Hypothalamus (tissue), 51 donors: ENCODE measurements around the gene ENPP3.

Experiments
- DNase-seq, 51 donors: peaks; one replicate each; lab custom pipeline; 2025; lab: John Stamatoyannopoulos, UW

ENPP3 gene

GRCh38 chr6:131636880-131637792 lies at the start of gene ENPP3:
TSS of gene ENPP3 (plus strand) at chr6:131637302. CDS start at chr6:131637385, 83 bp downstream.
- no peak for DNase-seq

GRCh38 chr6:131587909-131588308 lies 49.2 kb upstream of the ENPP3 start:
- DNase-seq, result no peak

- DNase-seq, result no peak
Measured at GRCh38 chr6:131588643-131589042, 48.5 kb upstream of the ENPP3 start.

- DNase-seq, result no peak
Measured at GRCh38 chr6:131592935-131593334, 44.2 kb upstream of the ENPP3 start.

DNA sequence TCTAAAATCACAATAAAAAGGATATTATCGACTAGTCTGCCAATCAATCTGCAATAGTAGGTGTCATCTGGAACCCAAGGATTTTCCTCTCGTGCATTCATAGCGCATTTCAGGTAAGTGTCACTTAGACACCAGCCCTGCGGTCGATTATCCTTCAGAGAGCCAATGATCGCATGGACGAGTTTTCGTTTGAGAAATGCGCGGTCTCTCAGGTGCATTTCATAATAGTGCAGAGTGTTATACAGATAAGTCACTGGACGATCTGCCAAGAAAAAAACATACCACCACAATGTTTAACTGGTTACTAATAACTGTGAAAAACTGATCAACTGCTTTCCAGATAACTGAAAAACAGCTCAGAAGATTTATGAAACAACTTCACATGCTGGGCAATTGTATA lies 43.0 kb upstream of the ENPP3 start:
- no peak for DNase-seq

DNA sequence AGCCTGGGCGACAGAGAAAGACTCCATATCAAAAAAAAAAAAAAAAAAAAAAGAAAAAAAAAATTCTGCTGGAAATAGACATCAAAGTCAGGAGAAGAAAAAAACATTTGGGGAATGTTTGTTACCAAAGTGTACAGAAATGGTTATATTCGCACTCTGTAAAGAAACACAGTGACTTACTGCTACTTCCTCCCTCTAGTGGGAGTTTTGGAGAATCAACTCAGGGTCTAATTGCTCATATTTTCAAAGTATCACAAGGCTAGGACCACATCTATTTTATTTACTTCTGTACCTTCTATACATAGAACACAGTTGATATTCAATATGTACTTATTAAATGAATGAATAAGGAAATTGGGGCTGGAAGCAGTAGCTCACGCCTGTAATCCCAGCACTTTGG lies 39.7 kb upstream of the ENPP3 start:
- DNase-seq, result no peak

DNA sequence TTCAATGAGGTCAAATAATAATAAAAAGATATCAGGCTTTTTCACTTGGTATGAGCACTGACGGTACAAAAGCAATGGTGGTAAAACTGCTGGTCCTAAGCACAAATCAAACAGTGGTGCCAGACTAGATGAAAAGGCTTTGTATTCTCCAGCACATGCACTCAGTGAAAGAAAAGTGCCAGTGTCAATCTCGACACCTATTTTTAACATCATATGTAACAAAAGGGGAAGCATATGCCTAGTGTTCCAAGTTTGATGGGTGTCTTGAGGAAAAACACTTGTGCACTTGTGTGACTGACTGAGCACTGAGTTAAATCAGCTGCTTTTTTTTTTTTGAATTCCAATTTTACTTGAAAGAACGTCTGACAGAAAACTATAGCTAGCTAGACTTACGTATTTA lies 36.4 kb upstream of the ENPP3 start:
- peak in 1 of 51 donors; percentile 2 for DNase-seq

GRCh38 chr6:131602781-131603312 lies 34.3 kb upstream of the ENPP3 start:
- DNase-seq, result no peak

DNA sequence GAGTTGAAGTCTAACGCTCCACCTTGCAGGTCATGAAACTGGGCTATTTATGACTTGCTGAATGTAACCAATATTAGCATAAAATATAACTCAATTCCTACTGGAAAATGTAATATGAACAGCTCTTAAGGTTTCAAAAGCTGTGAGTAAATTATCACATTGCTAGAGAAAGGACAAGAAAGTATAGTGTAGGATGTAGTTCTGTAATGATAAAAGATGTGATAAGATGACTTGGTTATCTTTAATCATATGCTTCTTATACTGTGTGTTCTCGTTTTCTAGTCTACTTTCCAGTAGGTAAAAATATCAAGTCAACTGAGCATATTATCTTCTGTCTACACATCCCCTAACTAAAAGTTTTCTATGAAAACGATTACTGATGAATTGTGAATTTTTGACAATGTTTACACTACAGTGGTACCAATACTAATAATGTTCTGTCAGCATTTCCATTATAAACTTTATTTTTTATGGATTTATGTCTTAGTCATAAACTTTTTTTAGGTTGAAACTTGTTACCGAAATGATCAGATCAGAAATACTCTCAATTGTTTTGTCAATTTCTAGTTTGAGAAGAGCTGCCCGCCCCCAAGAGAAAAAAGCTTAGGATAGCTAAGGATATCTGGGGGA lies 23.7 kb upstream of the ENPP3 start:
- no peak for DNase-seq

DNA sequence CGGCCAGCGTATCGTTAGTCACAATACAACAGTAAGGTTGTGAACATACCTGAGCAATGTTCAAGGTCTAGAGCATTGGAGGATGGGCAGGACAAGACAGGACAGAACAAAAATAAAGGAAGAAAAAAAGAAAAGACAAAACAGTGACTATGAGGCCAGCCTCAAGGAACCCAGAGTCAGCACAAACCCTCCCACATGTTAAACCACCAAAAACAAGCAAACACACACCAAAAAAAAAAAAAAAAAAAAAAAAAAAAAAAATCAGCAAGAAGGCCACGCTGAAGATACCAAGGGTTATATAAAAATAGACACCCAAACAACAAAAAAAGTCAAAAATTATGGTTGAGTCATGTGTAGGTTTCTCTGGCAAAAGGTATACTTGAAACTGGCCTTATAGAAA lies 21.8 kb upstream of the ENPP3 start:
- no peak for DNase-seq

- peak; percentile 57 to 96 (median 91) for DNase-seq
Measured at GRCh38 chr6:131627724-131628682, 9.1 kb upstream of the ENPP3 start, which contains the start of gene MED23. TSS of gene MED23 (minus strand) at chr6:131628242. CDS start at chr6:131628049, 193 bp downstream.

DNA sequence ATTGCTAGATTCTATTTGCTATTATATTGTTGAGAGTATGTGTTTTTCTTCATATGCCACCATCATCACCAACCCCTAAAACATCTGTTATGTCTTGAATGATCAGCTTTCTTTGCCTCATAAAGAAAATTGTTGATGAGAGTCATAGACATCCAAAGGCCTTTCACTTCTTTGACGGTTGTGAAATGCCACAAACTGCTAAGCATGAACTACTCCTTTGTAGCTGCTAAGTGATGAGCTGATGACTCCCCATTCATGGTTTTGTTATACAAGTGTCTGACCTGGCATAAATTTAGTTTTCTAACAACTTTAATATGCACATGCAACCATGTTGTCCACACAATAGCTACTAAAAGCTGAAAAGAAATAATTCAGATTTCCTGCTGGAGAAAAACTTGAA lies 8.4 kb upstream of the ENPP3 start:
- DNase-seq, result no peak

DNA sequence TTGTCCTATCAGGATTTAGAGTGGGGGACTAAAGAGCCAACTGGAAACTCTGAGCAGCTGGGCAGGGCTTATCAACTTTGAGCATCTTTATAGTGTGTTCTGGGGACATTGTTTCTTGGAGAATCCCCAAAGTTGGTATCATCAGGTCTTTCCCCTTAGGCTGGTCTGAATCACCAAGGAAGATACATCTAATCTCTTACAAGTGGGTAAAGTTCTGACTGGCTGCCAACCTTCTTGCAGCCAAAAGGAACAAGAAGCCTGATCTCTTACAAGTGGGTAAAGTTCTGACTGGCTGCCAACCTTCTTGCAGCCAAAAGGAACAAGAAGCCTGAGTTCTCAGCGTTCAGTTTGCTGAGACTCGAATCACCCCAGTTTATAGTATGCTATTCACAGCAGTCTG lies 7.5 kb upstream of the ENPP3 start:
- peak in 11 of 51 donors; percentile 2 to 33 (median 11) for DNase-seq

- DNase-seq, result no peak
Measured at GRCh38 chr6:131631625-131632289, 5.3 kb upstream of the ENPP3 start.

DNA sequence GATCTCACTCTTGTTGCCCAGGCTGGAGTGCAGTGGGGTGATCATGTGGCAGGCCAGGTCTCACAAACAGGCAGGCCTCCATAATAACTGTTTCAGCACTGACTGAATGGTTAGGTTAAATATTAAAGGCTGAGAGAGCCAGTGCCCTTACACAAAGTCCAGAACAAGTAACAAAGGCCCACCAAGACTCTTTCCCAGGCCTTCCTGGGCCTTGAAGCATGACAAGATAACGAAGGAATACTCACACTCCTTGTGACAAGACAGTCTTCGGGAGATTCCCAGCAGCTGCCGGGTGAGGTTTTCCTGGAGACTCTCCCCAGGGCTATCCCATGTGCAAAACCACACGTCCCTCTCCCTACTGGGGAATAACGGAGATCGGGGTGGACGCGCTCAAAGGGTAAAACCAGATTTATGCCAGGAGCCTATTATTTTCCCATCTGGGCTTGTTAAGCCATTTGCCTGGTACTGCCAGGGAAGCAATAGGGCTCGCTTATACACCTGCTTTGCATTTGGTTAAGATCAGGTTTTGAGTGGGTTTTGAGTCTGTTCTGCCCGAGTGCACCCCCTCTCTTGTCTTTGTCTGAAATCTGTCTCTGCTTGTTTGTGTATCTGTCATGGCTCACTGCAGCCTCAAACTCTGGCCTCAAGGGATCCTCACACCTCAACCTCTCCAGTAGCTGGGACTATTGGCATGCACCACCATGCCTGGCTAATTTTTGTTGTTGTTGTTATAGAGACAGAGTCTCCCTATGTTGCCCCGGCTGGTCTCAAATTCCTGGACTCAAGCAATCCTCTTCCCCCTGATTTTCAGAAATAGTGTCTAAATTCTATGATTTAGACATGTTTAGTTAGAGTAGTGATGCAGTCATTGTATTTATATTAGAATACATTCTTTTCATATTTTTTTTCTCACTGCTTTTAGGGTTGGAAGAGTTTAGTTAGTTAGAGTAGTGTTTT lies 1.4 kb upstream of the ENPP3 start:
- DNase-seq, result no peak

DNA sequence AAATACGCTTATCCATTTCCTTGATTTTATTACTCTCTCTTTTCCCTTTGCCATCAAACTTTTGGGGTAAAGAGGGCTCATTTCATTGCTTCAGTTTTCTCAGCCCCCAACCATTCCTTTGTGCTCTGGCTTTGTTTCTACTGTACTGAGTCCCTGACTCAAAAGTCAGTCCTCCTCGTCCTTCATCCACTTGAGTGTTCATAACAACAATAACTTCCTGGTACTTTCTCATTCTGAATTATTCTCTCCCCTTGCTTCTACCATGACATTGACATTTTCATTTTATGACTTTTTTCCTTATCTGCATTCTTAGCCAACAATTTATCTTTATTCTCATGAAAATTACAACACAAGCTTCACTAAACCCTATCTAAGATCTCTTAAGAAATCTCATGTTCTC lies 911 bp downstream of the ENPP3 start:
- no peak for DNase-seq

DNA sequence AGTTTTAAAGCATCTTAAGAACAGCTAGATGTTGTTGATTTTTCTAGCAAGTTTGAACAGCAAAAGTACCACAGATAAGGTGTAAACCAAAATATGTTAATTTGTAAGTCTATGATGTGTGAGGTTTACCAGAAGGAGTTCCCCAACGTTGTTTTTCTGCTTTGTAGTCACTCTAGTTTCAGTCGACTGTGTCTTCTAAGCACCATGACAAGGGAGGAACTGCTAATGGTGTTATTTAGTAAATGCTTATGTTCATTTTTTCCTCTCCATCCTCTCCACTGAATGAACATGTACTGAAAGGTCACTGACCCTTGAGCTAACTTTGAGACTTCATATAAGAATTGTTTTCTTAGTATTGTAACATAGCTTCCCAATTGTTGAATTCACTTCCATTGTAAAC lies 3.0 kb downstream of the ENPP3 start:
- no peak for DNase-seq

GRCh38 chr6:131640576-131640975 lies 3.5 kb downstream of the ENPP3 start:
- DNase-seq, result no peak

GRCh38 chr6:131641554-131641953 lies 4.5 kb downstream of the ENPP3 start:
- no peak for DNase-seq
